HepG2 (cell line): ENCODE measurements around the gene ATP2B2. TPM values are rescaled to one million over a fixed set of nuclear protein-coding genes. Genes with fewer than 3 reads are reported as not detected.

Source experiments
- FOXP1 ChIP-seq, 2 experiments: fragments of 450-650 bp in 1 of 2; IDR thresholded peaks; 2 replicates each; pipeline ENCODE4 v1.6.1; 2017 to 2018; ENCODE audit warnings: antibody characterized with exemption in 1 of 2
- MEIS2 ChIP-seq: sonication (generic); formaldehyde crosslinking; IDR thresholded peaks from 2 replicates; pipeline ENCODE4 v1.9.0; 2021; ENCODE audit warnings: mild to moderate bottlenecking, missing genetic modification reagents
- NR1H2 ChIP-seq: sonication (generic); formaldehyde crosslinking; IDR thresholded peaks from 2 replicates; pipeline ENCODE4 v1.8.1; 2022; ENCODE audit warnings: low read depth, missing genetic modification reagents, borderline replicate concordance
- RELA ChIP-seq: sonication (generic); formaldehyde crosslinking; IDR thresholded peaks from 2 replicates; pipeline ENCODE4 v1.4.0; 2020; ENCODE audit warnings: missing genetic modification reagents
- SMAD1 ChIP-seq: sonication (generic); formaldehyde crosslinking; IDR thresholded peaks from 2 replicates; pipeline ENCODE4 v1.4.0; 2020; ENCODE audit warnings: missing genetic modification reagents, low read depth, mild to moderate bottlenecking, borderline replicate concordance
- SMAD9 ChIP-seq: sonication (generic); formaldehyde crosslinking; IDR thresholded peaks from 2 replicates; pipeline ENCODE4 v1.5.1; 2020; ENCODE audit warnings: mild to moderate bottlenecking, missing genetic modification reagents
- SPEN ChIP-seq: sonication (generic); formaldehyde crosslinking; IDR thresholded peaks from 2 replicates; pipeline ENCODE4 v1.5.1; 2020; ENCODE audit warnings: low read depth, mild to moderate bottlenecking, missing genetic modification reagents
- ZBTB38 ChIP-seq: sonication (generic); formaldehyde crosslinking; IDR thresholded peaks from 2 replicates; pipeline ENCODE4 v1.5.1; 2020; ENCODE audit warnings: mild to moderate bottlenecking, missing genetic modification reagents
- ZFP41 ChIP-seq: sonication (generic); formaldehyde crosslinking; IDR thresholded peaks from 2 replicates; pipeline ENCODE4 v1.4.0; 2020; ENCODE audit warnings: mild to moderate bottlenecking, missing genetic modification reagents, borderline replicate concordance
- ZNF317 ChIP-seq: sonication (generic); formaldehyde crosslinking; IDR thresholded peaks from 2 replicates; pipeline ENCODE4 v1.5.0; 2020; ENCODE audit warnings: mild to moderate bottlenecking, missing genetic modification reagents
- ZNF672 ChIP-seq: sonication (generic); formaldehyde crosslinking; IDR thresholded peaks from 2 replicates; pipeline ENCODE4 v1.8.1; 2022; ENCODE audit warnings: missing genetic modification reagents
- polyA plus RNA-seq, 8 experiments: library from polyadenylated mRNA; depleted of rRNA in 3 of 8; stranded (reverse) in 7 of 8; unstranded in 1 of 8; fragments of >200 nt; fragmentation: Illumina TruSeq in 4 of 8; extraction: Trizol in 4 of 8; gene quantifications; 2 replicates each; pipeline versions ENCODE4 v1.2.1 to v1.2.3, GENCODE V29; 2011 to 2016; ENCODE audit warnings: low read depth in 4 of 8, missing spikeins in 1 of 8, mixed read lengths in 1 of 8; ENCODE audit not compliant: insufficient read depth in 1 of 8
- total RNA-seq, 5 experiments: library from RNA; depleted of rRNA; stranded (reverse); fragments of >200 nt; fragmentation: Illumina TruSeq; extraction: Trizol; gene quantifications; 2 replicates each; pipeline ENCODE4 v1.2.3, GENCODE V29; 2016; ENCODE audit warnings: low read depth in 1 of 5
- TF ChIP-seq, protein P1 (sequence below): sonication (generic); formaldehyde crosslinking; IDR thresholded peaks from 2 replicates; pipeline ENCODE4 v1.4.0; 2020; ENCODE audit warnings: missing genetic modification reagents, mild to moderate bottlenecking, borderline replicate concordance
- TF ChIP-seq, protein P2 (sequence below): IDR thresholded peaks from 2 replicates; pipeline ENCODE4 v1.6.1; 2018; ENCODE audit warnings: missing genetic modification reagents
- TF ChIP-seq, protein P3 (sequence below): sonication (generic); formaldehyde crosslinking; IDR thresholded peaks from 2 replicates; pipeline ENCODE4 v1.8.1; 2023; ENCODE audit warnings: mild to moderate bottlenecking, missing genetic modification reagents, borderline replicate concordance
- TF ChIP-seq, protein P4 (sequence below): sonication (generic); formaldehyde crosslinking; conservative IDR thresholded peaks from 2 replicates; pipeline ENCODE4 v1.8.0; 2022; ENCODE audit warnings: low read depth, missing genetic modification reagents
- TF ChIP-seq, protein P5 (sequence below): sonication (generic); formaldehyde crosslinking; conservative IDR thresholded peaks from 2 replicates; pipeline ENCODE4 v1.4.0; 2020; ENCODE audit warnings: mild to moderate bottlenecking, missing genetic modification reagents, moderate library complexity

Gene ATP2B2
- total and polyA plus RNA-seq, 2 of the 13 experiments (the other 11 are each of a cell fraction or from before 2014, with no cell fraction given): 1.5 to 2.3 TPM

DNA sequence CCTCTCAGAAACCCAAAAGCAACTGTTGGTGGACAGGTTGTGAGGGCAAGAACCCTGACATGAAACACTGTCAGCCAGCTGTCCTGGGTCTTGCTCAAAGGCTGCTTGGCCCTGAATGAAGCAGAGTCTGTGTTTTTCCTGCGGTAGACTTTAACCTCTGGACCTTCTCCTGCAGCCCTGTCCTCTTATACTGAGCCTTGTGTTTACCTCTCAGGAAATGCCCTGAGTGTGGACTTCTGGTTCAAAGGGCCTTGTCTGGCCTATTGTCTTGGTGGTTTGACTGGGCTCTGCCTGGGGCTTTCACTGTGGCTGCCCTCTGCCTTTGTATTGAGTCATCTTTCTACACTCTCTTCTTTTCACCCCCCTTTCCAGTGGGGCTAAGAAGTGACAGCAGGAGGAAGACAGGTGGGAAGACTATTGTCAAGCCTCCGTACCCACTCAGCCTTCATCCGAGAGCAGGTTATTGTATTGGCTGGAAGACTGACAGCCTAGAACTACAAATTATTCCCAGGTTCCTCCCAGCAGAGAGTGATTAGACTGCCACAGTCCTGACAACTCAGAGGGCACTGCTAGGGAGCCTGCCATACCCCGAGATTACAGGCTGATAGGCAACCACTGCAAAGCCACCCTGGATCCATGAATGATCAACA is 187.9 kb downstream of the ATP2B2 start (continued):
- TF ChIP-seq, protein P1, sequence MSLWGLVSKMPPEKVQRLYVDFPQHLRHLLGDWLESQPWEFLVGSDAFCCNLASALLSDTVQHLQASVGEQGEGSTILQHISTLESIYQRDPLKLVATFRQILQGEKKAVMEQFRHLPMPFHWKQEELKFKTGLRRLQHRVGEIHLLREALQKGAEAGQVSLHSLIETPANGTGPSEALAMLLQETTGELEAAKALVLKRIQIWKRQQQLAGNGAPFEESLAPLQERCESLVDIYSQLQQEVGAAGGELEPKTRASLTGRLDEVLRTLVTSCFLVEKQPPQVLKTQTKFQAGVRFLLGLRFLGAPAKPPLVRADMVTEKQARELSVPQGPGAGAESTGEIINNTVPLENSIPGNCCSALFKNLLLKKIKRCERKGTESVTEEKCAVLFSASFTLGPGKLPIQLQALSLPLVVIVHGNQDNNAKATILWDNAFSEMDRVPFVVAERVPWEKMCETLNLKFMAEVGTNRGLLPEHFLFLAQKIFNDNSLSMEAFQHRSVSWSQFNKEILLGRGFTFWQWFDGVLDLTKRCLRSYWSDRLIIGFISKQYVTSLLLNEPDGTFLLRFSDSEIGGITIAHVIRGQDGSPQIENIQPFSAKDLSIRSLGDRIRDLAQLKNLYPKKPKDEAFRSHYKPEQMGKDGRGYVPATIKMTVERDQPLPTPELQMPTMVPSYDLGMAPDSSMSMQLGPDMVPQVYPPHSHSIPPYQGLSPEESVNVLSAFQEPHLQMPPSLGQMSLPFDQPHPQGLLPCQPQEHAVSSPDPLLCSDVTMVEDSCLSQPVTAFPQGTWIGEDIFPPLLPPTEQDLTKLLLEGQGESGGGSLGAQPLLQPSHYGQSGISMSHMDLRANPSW (CRISPR knock-in tag): no peak
- peak; percentile 70; the same call in 1 of the 2 replicates for TF ChIP-seq SPEN (CRISPR knock-in tag)
- TF ChIP-seq, protein P2, sequence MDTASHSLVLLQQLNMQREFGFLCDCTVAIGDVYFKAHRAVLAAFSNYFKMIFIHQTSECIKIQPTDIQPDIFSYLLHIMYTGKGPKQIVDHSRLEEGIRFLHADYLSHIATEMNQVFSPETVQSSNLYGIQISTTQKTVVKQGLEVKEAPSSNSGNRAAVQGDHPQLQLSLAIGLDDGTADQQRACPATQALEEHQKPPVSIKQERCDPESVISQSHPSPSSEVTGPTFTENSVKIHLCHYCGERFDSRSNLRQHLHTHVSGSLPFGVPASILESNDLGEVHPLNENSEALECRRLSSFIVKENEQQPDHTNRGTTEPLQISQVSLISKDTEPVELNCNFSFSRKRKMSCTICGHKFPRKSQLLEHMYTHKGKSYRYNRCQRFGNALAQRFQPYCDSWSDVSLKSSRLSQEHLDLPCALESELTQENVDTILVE (CRISPR knock-in tag): no peak; the same call in 1 of the 2 replicates
- no peak for TF ChIP-seq ZFP41
- TF ChIP-seq SMAD9 (CRISPR knock-in tag): no peak
- TF ChIP-seq, protein P3, sequence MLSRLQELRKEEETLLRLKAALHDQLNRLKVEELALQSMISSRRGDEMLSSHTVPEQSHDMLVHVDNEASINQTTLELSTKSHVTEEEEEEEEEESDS (CRISPR knock-in tag): no peak
- TF ChIP-seq ZNF317 (CRISPR knock-in tag): no peak
- TF ChIP-seq SMAD1: no peak
- no peak for TF ChIP-seq ZNF672
- TF ChIP-seq, protein P4, sequence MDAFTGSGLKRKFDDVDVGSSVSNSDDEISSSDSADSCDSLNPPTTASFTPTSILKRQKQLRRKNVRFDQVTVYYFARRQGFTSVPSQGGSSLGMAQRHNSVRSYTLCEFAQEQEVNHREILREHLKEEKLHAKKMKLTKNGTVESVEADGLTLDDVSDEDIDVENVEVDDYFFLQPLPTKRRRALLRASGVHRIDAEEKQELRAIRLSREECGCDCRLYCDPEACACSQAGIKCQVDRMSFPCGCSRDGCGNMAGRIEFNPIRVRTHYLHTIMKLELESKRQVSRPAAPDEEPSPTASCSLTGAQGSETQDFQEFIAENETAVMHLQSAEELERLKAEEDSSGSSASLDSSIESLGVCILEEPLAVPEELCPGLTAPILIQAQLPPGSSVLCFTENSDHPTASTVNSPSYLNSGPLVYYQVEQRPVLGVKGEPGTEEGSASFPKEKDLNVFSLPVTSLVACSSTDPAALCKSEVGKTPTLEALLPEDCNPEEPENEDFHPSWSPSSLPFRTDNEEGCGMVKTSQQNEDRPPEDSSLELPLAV (CRISPR knock-in tag): no peak
- TF ChIP-seq NR1H2: no peak
- TF ChIP-seq FOXP1 (IDR thresholded peaks at IDR 0.05): no peak
- TF ChIP-seq FOXP1 (CRISPR knock-in tag; IDR thresholded peaks at IDR 0.05): peak; percentile 85
- 0 out of 2 replicates have a peak, but pooled peaks have one; percentile 30 for TF ChIP-seq ZBTB38 (CRISPR knock-in tag)
- TF ChIP-seq MEIS2 (CRISPR knock-in tag): no peak; the same call in 1 of the 2 replicates
- TF ChIP-seq, protein P5, sequence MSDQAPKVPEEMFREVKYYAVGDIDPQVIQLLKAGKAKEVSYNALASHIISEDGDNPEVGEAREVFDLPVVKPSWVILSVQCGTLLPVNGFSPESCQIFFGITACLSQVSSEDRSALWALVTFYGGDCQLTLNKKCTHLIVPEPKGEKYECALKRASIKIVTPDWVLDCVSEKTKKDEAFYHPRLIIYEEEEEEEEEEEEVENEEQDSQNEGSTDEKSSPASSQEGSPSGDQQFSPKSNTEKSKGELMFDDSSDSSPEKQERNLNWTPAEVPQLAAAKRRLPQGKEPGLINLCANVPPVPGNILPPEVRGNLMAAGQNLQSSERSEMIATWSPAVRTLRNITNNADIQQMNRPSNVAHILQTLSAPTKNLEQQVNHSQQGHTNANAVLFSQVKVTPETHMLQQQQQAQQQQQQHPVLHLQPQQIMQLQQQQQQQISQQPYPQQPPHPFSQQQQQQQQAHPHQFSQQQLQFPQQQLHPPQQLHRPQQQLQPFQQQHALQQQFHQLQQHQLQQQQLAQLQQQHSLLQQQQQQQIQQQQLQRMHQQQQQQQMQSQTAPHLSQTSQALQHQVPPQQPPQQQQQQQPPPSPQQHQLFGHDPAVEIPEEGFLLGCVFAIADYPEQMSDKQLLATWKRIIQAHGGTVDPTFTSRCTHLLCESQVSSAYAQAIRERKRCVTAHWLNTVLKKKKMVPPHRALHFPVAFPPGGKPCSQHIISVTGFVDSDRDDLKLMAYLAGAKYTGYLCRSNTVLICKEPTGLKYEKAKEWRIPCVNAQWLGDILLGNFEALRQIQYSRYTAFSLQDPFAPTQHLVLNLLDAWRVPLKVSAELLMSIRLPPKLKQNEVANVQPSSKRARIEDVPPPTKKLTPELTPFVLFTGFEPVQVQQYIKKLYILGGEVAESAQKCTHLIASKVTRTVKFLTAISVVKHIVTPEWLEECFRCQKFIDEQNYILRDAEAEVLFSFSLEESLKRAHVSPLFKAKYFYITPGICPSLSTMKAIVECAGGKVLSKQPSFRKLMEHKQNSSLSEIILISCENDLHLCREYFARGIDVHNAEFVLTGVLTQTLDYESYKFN (CRISPR knock-in tag): peak; percentile 96
- no peak for TF ChIP-seq RELA
